Gastrocnemius medialis (tissue), 4 donors: ENCODE data around the gene CASTOR1. TPM values are rescaled to one million over a fixed set of nuclear protein-coding genes. Genes with fewer than 3 reads are reported as not detected.

Experiments
- ATAC-seq, 2 donors: fragments of 150-250 bp; one replicate each; pipeline ENCODE4 v1.9.1; 2016
- DNase-seq, 2 donors: peaks; one replicate each; pipeline ENCODE4 v3.0.0-alpha.2; 2019
- H3K27ac ChIP-seq, 4 donors: fragments of 200-600 bp; sonication (generic); 1 replicate in 1 of 4; 2 replicates in 3 of 4; pipeline ENCODE4 v1.5.1; 2016 to 2018; ENCODE audit warnings: mild to moderate bottlenecking in 2 of 4, moderate library complexity in 1 of 4
- H3K27me3 ChIP-seq, 3 donors: fragments of 200-600 bp; sonication (generic) in 2 of 3; 1 replicate in 1 of 3; 2 replicates in 2 of 3; pipeline versions ENCODE4 v1.5.1 to v1.6.0; 2016 to 2019; ENCODE audit warnings: mild to moderate bottlenecking in 1 of 3, moderate library complexity in 1 of 3
- H3K36me3 ChIP-seq, 2 donors: fragments of 200-600 bp; sonication (generic) in 1 of 2; one replicate each; pipeline ENCODE4 v1.5.1; 2017 to 2018
- H3K4me1 ChIP-seq, 2 donors: fragments of 200-600 bp; sonication (generic) in 1 of 2; one replicate each; pipeline ENCODE4 v1.5.1; 2016 to 2017; ENCODE audit warnings: mild to moderate bottlenecking in 2 of 2
- H3K4me3 ChIP-seq, 4 donors: fragments of 200-600 bp; sonication (generic) in 3 of 4; 1 replicate in 1 of 4; 2 replicates in 3 of 4; pipeline ENCODE4 v1.5.1; 2016 to 2019; ENCODE audit warnings: mild to moderate bottlenecking in 2 of 4
- H3K9me3 ChIP-seq, 3 donors: fragments of 200-600 bp; sonication (generic) in 2 of 3; 1 replicate in 1 of 3; 2 replicates in 2 of 3; pipeline ENCODE4 v1.5.1; 2016 to 2019
- CTCF ChIP-seq, 5 experiments: fragments of 450-650 bp in 3 of 5; fragments of 200-600 bp in 2 of 5; sonication (generic) in 2 of 5; IDR thresholded peaks in 4 of 5; conservative IDR thresholded peaks in 1 of 5; 1 replicate in 4 of 5; 2 replicates in 1 of 5; pipeline ENCODE4 v1.5.1; 2016 to 2019; ENCODE audit warnings: antibody characterized with exemption in 5 of 5, mild to moderate bottlenecking in 3 of 5, moderate library complexity in 3 of 5
- POLR2A ChIP-seq, 2 donors: fragments of 450-650 bp; IDR thresholded peaks; one replicate each; pipeline ENCODE4 v1.6.1; 2017; ENCODE audit warnings: antibody characterized with exemption in 2 of 2, mild to moderate bottlenecking in 2 of 2, moderate library complexity in 2 of 2
- in situ Hi-C, 4 donors: fragments of 200-750 bp; cut with MboI; loops; one replicate each; pipeline versions ENCODE4 v1.15.0 to v1.8.0; 2017; ENCODE audit warnings: low sequenced_read_pairs in 4 of 4
- intact Hi-C: fragments of 100-400 bp; cut with DNase I; formaldehyde crosslinking; loops from one replicate; pipeline ENCODE4 v1.15.1; 2023; ENCODE audit warnings: low total_unique reads
- total RNA-seq, 4 donors: library from RNA; depleted of rRNA; stranded (reverse); fragments of >200 nt; gene quantifications; one replicate each; pipeline versions ENCODE4 v1.1.0 to v1.2.3, GENCODE V29; 2016

CASTOR1 gene
- total RNA-seq, 4 donors from 2014 or later = 3.5 to 6.5 (median 5.6) TPM

- peaks cover 27 to 35% (median 28%) of the 10 kb centered on the region in 3 donors for H3K27me3 ChIP-seq
- TF ChIP-seq POLR2A (IDR thresholded peaks at IDR 0.05) = no peak
- no peak for TF ChIP-seq CTCF (IDR thresholded peaks at IDR 0.05 in 4 of 5, conservative IDR thresholded peaks at IDR 0.05 in 1 of 5)
- intact Hi-C loops (no loop called here), in situ Hi-C loops (no loop called here)
- H3K4me1 ChIP-seq = peaks cover 0 to 6% of the 10 kb centered on the region in 2 donors
- DNase-seq (no peak), ATAC-seq (no peak)
- no peaks in the 10 kb centered on the region for H3K36me3 ChIP-seq
- H3K9me3 ChIP-seq = no peaks in the 10 kb centered on the region
- peak overlapping the region in 1 of 4 donors; percentile 25 for H3K27ac ChIP-seq
- no peak overlapping the region for H3K4me3 ChIP-seq
These were observed 40.8 kb downstream of the CASTOR1 start for GRCh38 chr22:30248484-30248883.

- TF ChIP-seq CTCF (IDR thresholded peaks at IDR 0.05 in 4 of 5, conservative IDR thresholded peaks at IDR 0.05 in 1 of 5) (no peak), POLR2A (IDR thresholded peaks at IDR 0.05) (no peak)
- no peak overlapping the region for H3K27ac ChIP-seq
- no peaks in the 10 kb centered on the region for H3K36me3 ChIP-seq
- ATAC-seq = no peak
- intact Hi-C loops (no loop called here), in situ Hi-C loops (no loop called here)
- peaks cover 0 to 6% of the 10 kb centered on the region in 2 donors for H3K4me1 ChIP-seq
- H3K9me3 ChIP-seq = no peaks in the 10 kb centered on the region
- no peak for DNase-seq
- H3K27me3 ChIP-seq = peaks cover 27 to 35% (median 28%) of the 10 kb centered on the region in 3 donors
- no peak overlapping the region for H3K4me3 ChIP-seq
These were observed 41.3 kb downstream of the CASTOR1 start for GRCh38 chr22:30247974-30248373.

GRCh38 chr22:30247561-30247960, 41.7 kb downstream of the CASTOR1 start:
- Histone ChIP-seq H3K27me3 (peaks cover 27 to 35% (median 28%) of the 10 kb centered on the region in 3 donors), H3K27ac (no peak overlapping the region), H3K36me3 (no peaks in the 10 kb centered on the region), H3K9me3 (no peaks in the 10 kb centered on the region), H3K4me1 (peaks cover 0 to 6% of the 10 kb centered on the region in 2 donors), H3K4me3 (no peak overlapping the region)
- ATAC-seq (no peak), DNase-seq (no peak)
- intact Hi-C loops = no loop called here
- in situ Hi-C loops = no loop called here
- TF ChIP-seq CTCF (IDR thresholded peaks at IDR 0.05 in 4 of 5, conservative IDR thresholded peaks at IDR 0.05 in 1 of 5) (no peak), POLR2A (IDR thresholded peaks at IDR 0.05) (no peak)

GRCh38 chr22:30246814-30247376, 42.4 kb downstream of the CASTOR1 start:
- DNase-seq = no peak
- peaks cover 27 to 35% (median 28%) of the 10 kb centered on the region in 3 donors for H3K27me3 ChIP-seq

More at GRCh38 chr22:30246814-30247376, 42.4 kb downstream of the CASTOR1 start:
- H3K9me3 ChIP-seq = no peaks in the 10 kb centered on the region
- in situ Hi-C loops (no loop called here), intact Hi-C loops (no loop called here)
- peak overlapping the region; percentile 38 to 59 (median 49) for H3K4me3 ChIP-seq
- peaks cover 0 to 6% of the 10 kb centered on the region in 2 donors for H3K4me1 ChIP-seq
- no peak for TF ChIP-seq CTCF (IDR thresholded peaks at IDR 0.05 in 4 of 5, conservative IDR thresholded peaks at IDR 0.05 in 1 of 5)
- no peak for TF ChIP-seq POLR2A (IDR thresholded peaks at IDR 0.05)
- no peak for ATAC-seq
- H3K27ac ChIP-seq = no peak overlapping the region
- H3K36me3 ChIP-seq = no peaks in the 10 kb centered on the region
